A549 (cell line): ENCODE results near the gene CREG2.

Experiments used
- POLR2A ChIP-seq: IDR thresholded peaks from 2 replicates; pipeline ENCODE4 v1.6.1; 2012; ENCODE audit warnings: mild to moderate bottlenecking, low read length
- RAD21 ChIP-seq, 2 experiments: fragments of >200 bp in 1 of 2; sonication (Bioruptor Twin) in 1 of 2; formaldehyde crosslinking in 1 of 2; IDR thresholded peaks in 1 of 2; conservative IDR thresholded peaks in 1 of 2; 2 replicates in 1 of 2; 3 replicates in 1 of 2; pipeline ENCODE4 v1.6.1; 2012 to 2018; ENCODE audit warnings: inconsistent platforms in 1 of 2
- TF ChIP-seq, protein P1 (sequence below): fragments of 200-600 bp; sonication (generic); IDR thresholded peaks from 2 replicates; pipeline ENCODE4 v1.6.1; 2016; ENCODE audit warnings: antibody characterized with exemption, mild to moderate bottlenecking, moderate library complexity
- TF ChIP-seq, protein P2 (sequence below): fragments of >200 bp; sonication (Bioruptor Twin); formaldehyde crosslinking; IDR thresholded peaks from 3 replicates; pipeline ENCODE4 v1.5.1; 2016
- TF ChIP-seq, protein P3 (sequence below): fragments of >200 bp; sonication (Bioruptor Twin); formaldehyde crosslinking; IDR thresholded peaks from 3 replicates; pipeline ENCODE4 v1.6.1; 2016
- TF ChIP-seq, protein P4 (sequence below): IDR thresholded peaks from 2 replicates; pipeline ENCODE4 v1.6.1; 2012

DNA sequence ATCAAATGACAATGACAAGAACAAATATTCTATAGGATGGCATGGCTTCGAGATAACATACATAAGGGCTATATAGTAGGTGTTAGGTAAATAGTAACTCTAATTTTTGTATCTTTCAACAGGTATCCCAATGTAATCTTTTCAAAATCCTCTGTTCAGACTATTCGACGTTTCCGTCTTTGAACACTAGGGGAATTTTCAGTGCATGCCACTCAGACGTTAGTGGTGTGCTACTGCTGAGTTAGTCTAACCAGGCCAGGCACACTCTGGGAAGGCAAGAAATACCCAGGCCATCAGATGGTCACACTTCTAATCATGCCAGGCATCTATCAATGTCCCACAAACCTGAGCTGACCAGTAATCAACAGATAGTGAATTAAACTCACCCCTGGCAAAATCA, 14.6 kb upstream of the CREG2 start:
- TF ChIP-seq RAD21 (conservative IDR thresholded peaks at IDR 0.05 in 1 of 2, IDR thresholded peaks at IDR 0.05 in 1 of 2) (no peak), POLR2A (no peak)
- TF ChIP-seq, protein P1, sequence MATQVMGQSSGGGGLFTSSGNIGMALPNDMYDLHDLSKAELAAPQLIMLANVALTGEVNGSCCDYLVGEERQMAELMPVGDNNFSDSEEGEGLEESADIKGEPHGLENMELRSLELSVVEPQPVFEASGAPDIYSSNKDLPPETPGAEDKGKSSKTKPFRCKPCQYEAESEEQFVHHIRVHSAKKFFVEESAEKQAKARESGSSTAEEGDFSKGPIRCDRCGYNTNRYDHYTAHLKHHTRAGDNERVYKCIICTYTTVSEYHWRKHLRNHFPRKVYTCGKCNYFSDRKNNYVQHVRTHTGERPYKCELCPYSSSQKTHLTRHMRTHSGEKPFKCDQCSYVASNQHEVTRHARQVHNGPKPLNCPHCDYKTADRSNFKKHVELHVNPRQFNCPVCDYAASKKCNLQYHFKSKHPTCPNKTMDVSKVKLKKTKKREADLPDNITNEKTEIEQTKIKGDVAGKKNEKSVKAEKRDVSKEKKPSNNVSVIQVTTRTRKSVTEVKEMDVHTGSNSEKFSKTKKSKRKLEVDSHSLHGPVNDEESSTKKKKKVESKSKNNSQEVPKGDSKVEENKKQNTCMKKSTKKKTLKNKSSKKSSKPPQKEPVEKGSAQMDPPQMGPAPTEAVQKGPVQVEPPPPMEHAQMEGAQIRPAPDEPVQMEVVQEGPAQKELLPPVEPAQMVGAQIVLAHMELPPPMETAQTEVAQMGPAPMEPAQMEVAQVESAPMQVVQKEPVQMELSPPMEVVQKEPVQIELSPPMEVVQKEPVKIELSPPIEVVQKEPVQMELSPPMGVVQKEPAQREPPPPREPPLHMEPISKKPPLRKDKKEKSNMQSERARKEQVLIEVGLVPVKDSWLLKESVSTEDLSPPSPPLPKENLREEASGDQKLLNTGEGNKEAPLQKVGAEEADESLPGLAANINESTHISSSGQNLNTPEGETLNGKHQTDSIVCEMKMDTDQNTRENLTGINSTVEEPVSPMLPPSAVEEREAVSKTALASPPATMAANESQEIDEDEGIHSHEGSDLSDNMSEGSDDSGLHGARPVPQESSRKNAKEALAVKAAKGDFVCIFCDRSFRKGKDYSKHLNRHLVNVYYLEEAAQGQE: no peak
- TF ChIP-seq, protein P2, sequence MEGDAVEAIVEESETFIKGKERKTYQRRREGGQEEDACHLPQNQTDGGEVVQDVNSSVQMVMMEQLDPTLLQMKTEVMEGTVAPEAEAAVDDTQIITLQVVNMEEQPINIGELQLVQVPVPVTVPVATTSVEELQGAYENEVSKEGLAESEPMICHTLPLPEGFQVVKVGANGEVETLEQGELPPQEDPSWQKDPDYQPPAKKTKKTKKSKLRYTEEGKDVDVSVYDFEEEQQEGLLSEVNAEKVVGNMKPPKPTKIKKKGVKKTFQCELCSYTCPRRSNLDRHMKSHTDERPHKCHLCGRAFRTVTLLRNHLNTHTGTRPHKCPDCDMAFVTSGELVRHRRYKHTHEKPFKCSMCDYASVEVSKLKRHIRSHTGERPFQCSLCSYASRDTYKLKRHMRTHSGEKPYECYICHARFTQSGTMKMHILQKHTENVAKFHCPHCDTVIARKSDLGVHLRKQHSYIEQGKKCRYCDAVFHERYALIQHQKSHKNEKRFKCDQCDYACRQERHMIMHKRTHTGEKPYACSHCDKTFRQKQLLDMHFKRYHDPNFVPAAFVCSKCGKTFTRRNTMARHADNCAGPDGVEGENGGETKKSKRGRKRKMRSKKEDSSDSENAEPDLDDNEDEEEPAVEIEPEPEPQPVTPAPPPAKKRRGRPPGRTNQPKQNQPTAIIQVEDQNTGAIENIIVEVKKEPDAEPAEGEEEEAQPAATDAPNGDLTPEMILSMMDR: no peak
- TF ChIP-seq, protein P3, sequence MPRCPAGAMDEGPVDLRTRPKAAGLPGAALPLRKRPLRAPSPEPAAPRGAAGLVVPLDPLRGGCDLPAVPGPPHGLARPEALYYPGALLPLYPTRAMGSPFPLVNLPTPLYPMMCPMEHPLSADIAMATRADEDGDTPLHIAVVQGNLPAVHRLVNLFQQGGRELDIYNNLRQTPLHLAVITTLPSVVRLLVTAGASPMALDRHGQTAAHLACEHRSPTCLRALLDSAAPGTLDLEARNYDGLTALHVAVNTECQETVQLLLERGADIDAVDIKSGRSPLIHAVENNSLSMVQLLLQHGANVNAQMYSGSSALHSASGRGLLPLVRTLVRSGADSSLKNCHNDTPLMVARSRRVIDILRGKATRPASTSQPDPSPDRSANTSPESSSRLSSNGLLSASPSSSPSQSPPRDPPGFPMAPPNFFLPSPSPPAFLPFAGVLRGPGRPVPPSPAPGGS: no peak
- TF ChIP-seq, protein P4, sequence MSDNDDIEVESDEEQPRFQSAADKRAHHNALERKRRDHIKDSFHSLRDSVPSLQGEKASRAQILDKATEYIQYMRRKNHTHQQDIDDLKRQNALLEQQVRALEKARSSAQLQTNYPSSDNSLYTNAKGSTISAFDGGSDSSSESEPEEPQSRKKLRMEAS: no peak
